Effector CD4-positive, alpha-beta T cell (primary cell): ENCODE data around the gene YIPF4.
"Not testable (repeated sequence)": the region's sequence is repeated elsewhere in the genome, so short reads cannot be mapped to it uniquely, and the experiment has no call there.

Experiments used
- DNase-seq: peaks from one replicate; pipeline ENCODE4 v3.0.0-alpha.2; 2020

YIPF4 gene

DNA sequence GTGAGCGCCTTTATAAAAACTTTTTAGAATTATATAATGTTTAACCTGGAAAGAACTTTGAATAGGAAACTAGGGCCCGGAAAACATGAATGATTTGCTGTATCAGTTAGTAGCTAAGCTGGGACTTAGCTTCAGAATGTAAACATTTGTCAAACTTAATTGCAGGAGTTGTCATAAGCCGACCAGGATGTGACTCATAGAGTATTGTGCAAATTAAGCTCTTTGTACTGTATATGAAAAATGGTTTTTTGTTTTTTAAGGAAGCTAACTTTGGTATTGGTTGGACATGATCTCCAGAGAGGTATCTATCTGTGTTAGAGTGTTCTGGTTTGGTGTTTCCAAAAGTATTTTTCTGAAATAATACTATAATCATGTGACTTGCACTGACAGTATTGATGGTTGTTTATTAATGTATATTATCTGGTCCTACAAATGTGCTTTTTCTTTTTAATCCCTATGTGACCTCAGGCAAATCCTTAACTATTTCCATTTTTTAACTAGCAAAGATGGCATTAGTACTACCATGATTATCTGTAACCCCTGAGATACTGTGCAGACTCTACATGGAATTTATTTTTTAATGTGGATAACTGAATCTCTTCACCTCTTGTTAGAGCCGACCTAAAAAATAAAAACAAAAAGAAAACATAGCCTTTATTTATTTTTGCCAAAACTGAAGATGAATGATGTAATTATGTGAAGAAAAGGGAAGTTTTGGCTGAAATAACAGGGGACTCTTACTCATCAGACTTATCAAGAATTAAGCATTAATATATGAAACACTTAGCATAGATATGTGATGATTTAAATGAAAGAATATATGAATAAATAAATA is 11.7 kb downstream of the YIPF4 start:
- no peak for DNase-seq

DNA sequence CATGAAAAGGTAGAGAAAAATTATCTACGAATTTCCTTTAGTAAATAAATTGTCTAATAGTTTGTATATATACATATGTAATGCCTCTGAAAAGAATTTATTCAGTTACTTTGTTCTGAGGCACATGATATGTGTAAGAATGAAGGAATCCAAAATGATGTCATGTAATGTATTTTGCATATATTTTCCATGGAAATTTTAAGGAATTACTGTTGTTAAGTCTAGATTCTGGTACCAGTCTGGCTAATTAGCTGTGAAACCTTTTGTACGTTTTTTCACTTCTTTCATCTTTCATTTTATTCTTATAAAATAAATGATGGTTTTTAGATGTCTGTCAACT is 12.3 kb downstream of the YIPF4 start:
- DNase-seq: no peak

GRCh38 chr2:32291746-32292145 is 14.0 kb downstream of the YIPF4 start:
- no peak for DNase-seq

GRCh38 chr2:32293493-32293892 is 15.8 kb downstream of the YIPF4 start:
- not testable (repeated sequence) for DNase-seq

DNA sequence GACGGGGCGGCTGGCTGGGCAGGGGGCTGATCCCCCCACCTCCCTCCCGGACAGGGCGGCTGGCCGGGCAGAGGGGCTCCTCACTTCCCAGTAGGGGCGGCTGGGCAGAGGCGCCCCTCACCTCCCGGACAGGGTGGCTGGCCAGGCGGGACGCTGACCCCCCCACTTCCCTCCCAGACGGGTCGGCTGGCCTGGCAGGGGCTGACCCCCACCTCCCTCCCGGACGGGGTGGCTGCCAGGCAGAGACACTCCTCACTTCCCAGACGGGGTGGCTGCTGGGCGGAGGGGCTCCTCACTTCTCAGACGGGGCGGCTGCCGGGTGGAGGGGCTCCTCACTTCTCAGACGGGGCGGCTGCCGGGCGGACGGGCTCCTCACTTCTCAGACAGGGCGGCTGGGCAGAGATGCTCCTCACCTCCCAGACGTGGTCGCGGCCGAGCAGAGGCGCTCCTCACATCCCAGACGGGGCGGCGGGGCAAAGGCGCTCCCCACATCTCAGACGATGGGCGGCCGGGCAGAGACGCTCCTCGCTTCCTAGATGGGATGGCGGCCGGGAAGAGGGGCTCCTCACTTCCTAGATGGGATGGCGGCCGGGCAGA is 16.4 kb downstream of the YIPF4 start:
- not testable (repeated sequence) for DNase-seq

DNA sequence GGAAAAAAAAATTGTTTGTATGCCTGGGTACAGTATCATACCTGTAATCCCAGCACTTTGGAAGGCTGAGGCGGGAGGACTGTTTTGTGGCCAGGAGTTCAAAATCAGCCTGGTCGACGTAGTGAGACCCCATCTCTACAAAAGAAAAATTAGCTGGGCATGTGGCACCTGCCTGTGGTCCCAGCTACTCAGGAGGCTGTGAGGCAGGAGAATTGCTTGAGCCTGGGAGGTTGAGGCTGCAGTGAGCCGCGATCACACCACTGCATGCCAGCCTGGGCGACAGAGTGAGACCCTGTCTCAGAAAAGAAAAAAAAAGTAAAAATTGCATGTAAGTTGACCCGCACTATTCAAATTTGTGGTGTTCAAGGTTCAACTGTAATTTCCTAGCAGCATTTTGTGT is 32.9 kb downstream of the YIPF4 start:
- no peak for DNase-seq

DNA sequence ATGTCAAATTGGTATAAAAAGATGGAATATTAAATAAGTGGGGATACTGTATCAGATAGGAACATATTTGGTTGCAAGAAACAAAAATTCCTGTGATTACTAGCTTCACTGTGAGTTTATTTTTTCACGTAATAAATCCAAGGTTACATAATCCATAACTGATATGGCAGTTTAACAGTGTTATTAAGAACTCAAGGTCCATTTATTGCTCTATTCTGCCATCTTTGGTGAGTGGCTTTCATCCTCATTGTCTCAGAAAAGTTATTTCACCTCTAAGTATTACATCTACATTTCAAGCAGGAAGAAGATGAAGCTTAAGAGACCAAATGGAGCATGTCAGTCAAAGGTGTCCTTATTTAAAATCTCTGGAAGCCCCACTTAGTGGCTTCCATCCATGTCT is 37.2 kb downstream of the YIPF4 start:
- no peak for DNase-seq

DNA sequence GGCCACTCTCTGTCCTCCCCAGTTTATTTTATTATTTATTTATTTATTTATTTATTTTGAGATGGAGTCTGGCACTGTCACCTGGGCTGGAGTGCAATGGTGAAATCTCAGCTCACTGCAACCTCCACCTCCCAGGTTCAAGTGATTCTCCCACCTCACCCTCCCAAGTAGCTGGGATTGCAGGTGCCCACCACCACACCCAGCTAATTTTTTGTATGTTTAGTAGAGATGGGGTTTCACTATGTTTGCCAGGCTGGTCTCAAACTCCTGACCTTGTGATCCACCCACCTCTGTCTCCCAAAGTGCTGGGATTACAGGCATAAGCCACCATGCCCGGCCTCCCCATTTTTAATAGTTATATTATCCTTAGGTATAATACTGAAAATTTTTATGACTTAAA is 51.0 kb downstream of the YIPF4 start:
- not testable (repeated sequence) for DNase-seq

GRCh38 chr2:32329180-32329980 is 51.7 kb downstream of the YIPF4 start:
- not testable (repeated sequence) for DNase-seq

DNA sequence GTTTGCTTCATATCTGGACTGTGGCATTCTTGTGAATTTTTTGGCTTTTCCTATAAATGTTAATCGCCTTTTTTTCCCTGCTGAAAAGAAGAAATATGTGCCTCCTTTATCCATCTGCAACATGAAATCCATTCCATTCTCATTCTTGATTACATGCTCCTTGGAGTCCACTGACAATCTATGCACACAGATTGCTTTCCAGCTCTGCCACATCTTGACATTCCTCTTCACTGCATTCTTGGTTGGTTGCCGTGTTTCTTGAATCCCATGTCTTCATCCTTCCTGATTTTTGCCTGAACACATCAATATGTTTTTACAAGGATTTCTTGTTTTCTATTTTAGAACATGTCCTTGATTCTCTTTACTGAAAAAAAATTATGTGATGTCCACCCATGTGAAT is 52.4 kb downstream of the YIPF4 start:
- no peak for DNase-seq

DNA sequence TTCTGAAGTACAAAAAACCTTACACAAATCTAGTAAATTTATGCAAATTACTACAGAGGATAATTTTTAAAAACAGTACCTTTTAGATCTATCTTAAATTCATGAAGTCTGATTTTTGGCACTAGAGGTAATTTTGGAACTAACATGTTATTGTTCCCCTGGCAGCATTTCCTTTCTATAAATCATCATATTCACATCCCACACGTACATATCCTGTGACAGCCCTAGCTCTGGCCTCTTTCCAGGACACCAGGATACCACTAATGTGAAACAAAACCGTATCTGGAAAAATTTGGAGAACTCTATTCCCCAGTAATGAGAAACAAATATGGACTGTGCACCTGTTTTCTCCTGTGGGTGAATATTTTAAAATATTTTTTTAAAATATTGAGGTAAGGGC is 65.1 kb downstream of the YIPF4 start:
- DNase-seq: no peak

GRCh38 chr2:32350797-32351196 is 73.1 kb downstream of the YIPF4 start:
- not testable (repeated sequence) for DNase-seq

DNA sequence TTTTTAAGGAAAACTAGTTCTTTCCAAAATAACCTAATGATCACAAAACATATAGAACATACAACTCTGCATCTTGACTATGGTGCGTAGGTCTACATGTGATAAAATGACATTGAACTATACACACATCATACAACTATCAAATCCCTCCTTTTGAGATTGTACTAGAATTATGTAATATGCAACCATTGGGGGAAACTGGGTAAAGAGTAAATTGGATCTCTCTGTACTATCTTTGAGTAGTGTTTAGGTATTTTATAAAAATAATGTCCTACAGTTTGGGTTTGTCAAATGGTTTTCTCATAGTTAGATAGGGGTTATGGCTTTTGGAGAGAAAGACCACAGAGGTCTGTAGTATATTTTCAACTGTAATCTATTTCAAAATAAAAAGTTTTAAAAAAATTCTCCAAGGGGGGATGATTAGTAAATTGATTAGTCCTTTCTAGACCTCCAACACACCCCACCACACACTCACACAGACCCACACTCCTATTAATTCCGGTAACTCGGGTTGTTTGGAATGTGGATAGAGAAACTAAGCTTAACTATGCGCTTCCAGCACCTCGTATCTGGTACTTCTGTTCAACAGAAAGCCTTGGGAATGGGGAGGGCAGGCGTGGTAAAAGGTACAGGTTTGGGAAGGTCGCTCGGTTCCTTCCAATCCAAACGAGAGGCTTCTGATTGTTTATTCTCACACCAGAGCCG is 78.4 kb downstream of the YIPF4 start:
- DNase-seq: no peak

DNA sequence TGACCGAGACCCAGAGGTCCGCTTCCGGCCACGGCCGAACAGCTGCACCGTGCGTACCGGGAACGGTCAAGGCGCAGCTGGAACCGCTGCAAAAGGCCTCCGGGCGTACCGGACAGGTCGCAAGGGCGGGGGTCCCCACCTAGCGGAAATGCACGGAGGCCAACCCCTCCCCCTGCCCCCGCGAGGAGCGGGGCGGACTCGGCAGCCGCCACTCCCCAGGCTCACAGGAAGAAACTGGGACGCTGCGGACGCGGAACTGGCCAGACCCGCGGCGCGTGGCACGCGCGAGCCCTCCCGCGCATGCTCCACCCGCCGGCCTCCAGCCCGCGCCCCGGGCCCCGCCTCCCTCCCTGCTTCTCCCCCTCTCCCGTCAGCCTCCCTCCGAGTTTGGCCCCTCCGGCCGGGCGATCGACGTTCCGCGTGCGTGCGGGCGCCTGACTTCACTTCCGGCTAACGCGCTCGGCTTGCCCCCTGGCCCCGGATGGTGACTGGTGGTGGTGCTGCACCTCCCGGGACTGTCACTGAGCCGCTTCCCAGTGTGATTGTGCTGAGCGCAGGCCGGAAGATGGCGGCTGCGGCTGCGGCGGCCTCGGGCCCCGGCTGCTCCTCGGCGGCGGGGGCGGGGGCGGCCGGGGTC is 79.1 kb downstream of the YIPF4 start, which contains the start of gene BIRC6:
BIRC6 (plus strand) TSS at position 343 of the 637 bp plus-strand sequence; CDS start at position 482, 139 bp downstream.
- DNase-seq: peak; percentile 78

- DNase-seq: no peak
Measured at GRCh38 chr2:32357318-32358110, 79.8 kb downstream of the YIPF4 start.

DNA sequence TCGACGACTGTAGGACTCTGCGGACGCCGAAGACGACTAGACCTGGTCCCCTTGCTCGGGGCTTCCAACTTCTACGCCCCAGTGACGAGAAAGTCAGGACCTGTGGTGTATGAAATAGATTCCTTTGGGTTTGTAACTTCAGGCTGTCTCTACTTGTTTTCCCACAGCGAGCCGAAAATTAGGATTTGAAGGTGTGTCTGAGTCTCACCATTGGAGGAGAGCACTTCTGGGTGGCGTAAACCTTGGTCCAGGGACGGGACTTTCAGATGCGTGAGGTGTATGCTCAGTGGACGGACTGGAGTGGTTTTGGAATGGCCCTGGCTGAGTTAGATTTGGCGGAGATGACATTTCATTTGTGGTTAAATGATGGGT is 80.4 kb downstream of the YIPF4 start:
- no peak for DNase-seq

GRCh38 chr2:32360416-32360815 is 82.7 kb downstream of the YIPF4 start:
- DNase-seq: no peak

- DNase-seq: not testable (repeated sequence)
Measured at GRCh38 chr2:32362997-32363396, 85.3 kb downstream of the YIPF4 start.

- no peak for DNase-seq
Measured at GRCh38 chr2:32363597-32363996, 85.9 kb downstream of the YIPF4 start.

DNA sequence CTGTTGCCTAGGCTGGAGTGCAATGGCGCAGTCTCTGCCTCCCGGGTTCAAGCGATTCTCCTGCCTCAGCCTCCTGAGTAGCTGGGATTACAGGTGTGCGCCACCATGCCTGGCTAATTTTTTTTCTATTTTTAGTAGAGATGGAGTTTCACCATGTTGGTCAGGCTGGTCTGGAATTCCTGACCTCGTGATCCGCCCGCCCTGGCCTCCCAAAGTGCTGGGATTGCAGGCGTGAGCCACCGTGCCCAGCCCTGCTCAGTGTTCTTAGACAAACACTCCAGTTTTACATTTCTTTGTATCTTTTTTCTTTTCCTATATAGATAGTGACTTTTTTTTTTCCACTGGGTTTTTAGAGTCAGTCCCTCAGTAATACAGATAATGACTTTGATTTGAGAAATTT is 86.6 kb downstream of the YIPF4 start:
- not testable (repeated sequence) for DNase-seq

DNA sequence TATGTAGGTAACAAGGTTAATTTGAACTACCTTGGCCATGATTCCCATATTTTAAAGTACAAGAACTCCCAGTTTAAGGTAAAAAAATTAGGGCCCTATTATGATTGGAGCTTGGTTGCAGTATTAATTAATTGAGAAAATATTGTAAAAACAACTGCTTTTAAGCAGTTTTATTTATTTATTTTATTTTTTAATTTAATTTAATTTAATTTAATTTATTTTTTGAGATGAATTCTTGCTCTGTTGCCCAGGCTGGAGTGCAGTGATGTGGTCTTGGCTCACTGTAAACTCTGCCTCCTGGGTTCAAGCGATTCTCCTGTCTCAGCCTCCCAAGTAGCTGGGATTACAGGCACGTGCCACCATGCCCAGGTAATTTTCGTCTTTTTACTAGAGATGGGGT is 88.0 kb downstream of the YIPF4 start:
- not testable (repeated sequence) for DNase-seq
